Measurements from ENCODE around the gene CELSR2.

GRCh38 chr1:109243860-109244552, 5.3 kb upstream of the CELSR2 start:
- TF ChIP-seq SP1 (IDR thresholded peaks at IDR 0.05; ENCODE audit: low read depth, low read length) (no peak), RAD21 (IDR thresholded peaks at IDR 0.05 in 1 of 2, conservative IDR thresholded peaks at IDR 0.05 in 1 of 2; ENCODE audit: low read depth in 2 of 2, low read length in 2 of 2) (no peak), CEBPB (IDR thresholded peaks at IDR 0.05; ENCODE audit: low read depth, low read length) (no peak), CTCF (IDR thresholded peaks at IDR 0.05; ENCODE audit: control extremely low read depth in 1 of 3, insufficient read depth in 1 of 3, low read depth in 1 of 3, low read length in 3 of 3) (no peak), POLR2A (IDR thresholded peaks at IDR 0.05; ENCODE audit: control extremely low read depth in 1 of 2, low read depth in 2 of 2, low read length in 2 of 2) (no peak), ATF2 (IDR thresholded peaks at IDR 0.05; ENCODE audit: low read length) (no peak), POU5F1 (IDR thresholded peaks at IDR 0.05; ENCODE audit: low read depth, low read length) (no peak), CHD2 (IDR thresholded peaks at IDR 0.05; ENCODE audit: low read length) (no peak), EZH2 (IDR thresholded peaks at IDR 0.05; ENCODE audit: low read depth, low read length, severe bottlenecking) (no peak), YY1 (IDR thresholded peaks at IDR 0.05; ENCODE audit: low read depth, low read length) (no peak), BCL11A (IDR thresholded peaks at IDR 0.05; ENCODE audit: low read depth in 2 of 2, low read length in 2 of 2) (no peak), TAF1 (IDR thresholded peaks at IDR 0.05; ENCODE audit: low read depth, low read length) (no peak), MAX (IDR thresholded peaks at IDR 0.05) (no peak)

Measured in H1 (cell line).